ENCODE measurements around the gene RNU6-7. TPM values are rescaled to one million over a fixed set of nuclear protein-coding genes. Genes with fewer than 3 reads are reported as not detected.
A peak's percentile ranks its signal among the peaks of the same experiment; 100 is the strongest.

RNU6-7 gene
- not detected in 2 replicates for total RNA-seq

GRCh38 chr14:32201816-32202490 is at the start of gene RNU6-7:
Gene RNU6-7, plus strand, starts transcription at chr14:32202045.
- no peaks in the 10 kb centered on the region for H3K36me3 ChIP-seq (ENCODE audit: control insufficient read depth, insufficient read depth, low read length)
- no peak for TF ChIP-seq CTCF (IDR thresholded peaks at IDR 0.05; ENCODE audit: insufficient read depth, low read length, poor library complexity, severe bottlenecking)
- H3K4me3 ChIP-seq (ENCODE audit: low read depth, low read length) = peak within 1 kb of the TSS; percentile 82
- no peaks in the 10 kb centered on the region for H3K27me3 ChIP-seq (ENCODE audit: control insufficient read depth, insufficient read depth, low read length)
- DNase-seq (ENCODE audit: low read depth) = no peak

- TF ChIP-seq CTCF (IDR thresholded peaks at IDR 0.05; ENCODE audit: insufficient read depth, low read length, poor library complexity, severe bottlenecking) = no peak
- DNase-seq (ENCODE audit: low read depth) = no peak
- Histone ChIP-seq H3K4me3 (ENCODE audit: low read depth, low read length) (no peak overlapping the region), H3K36me3 (ENCODE audit: control insufficient read depth, insufficient read depth, low read length) (no peaks in the 10 kb centered on the region), H3K27me3 (ENCODE audit: control insufficient read depth, insufficient read depth, low read length) (no peaks in the 10 kb centered on the region)
Measured at GRCh38 chr14:32166029-32166428, 35.8 kb upstream of the RNU6-7 start.

GRCh38 chr14:32166924-32167323 is 34.9 kb upstream of the RNU6-7 start:
- no peak overlapping the region for H3K4me3 ChIP-seq (ENCODE audit: low read depth, low read length)
- H3K27me3 ChIP-seq (ENCODE audit: control insufficient read depth, insufficient read depth, low read length) = no peaks in the 10 kb centered on the region
- no peak for TF ChIP-seq CTCF (IDR thresholded peaks at IDR 0.05; ENCODE audit: insufficient read depth, low read length, poor library complexity, severe bottlenecking)
- DNase-seq (ENCODE audit: low read depth) = no peak
- H3K36me3 ChIP-seq (ENCODE audit: control insufficient read depth, insufficient read depth, low read length) = no peaks in the 10 kb centered on the region

GRCh38 chr14:32167907-32168306 is 33.9 kb upstream of the RNU6-7 start:
- TF ChIP-seq CTCF (IDR thresholded peaks at IDR 0.05; ENCODE audit: insufficient read depth, low read length, poor library complexity, severe bottlenecking) = no peak
- Histone ChIP-seq H3K4me3 (ENCODE audit: low read depth, low read length) (no peak overlapping the region), H3K27me3 (ENCODE audit: control insufficient read depth, insufficient read depth, low read length) (no peaks in the 10 kb centered on the region), H3K36me3 (ENCODE audit: control insufficient read depth, insufficient read depth, low read length) (no peaks in the 10 kb centered on the region)
- DNase-seq (ENCODE audit: low read depth) = peak; percentile 14

- TF ChIP-seq CTCF (IDR thresholded peaks at IDR 0.05; ENCODE audit: insufficient read depth, low read length, poor library complexity, severe bottlenecking) = no peak
- Histone ChIP-seq H3K27me3 (ENCODE audit: control insufficient read depth, insufficient read depth, low read length) (no peaks in the 10 kb centered on the region), H3K36me3 (ENCODE audit: control insufficient read depth, insufficient read depth, low read length) (no peaks in the 10 kb centered on the region), H3K4me3 (ENCODE audit: low read depth, low read length) (no peak overlapping the region)
- DNase-seq (ENCODE audit: low read depth) = no peak
Measured at GRCh38 chr14:32169191-32169590, 32.7 kb upstream of the RNU6-7 start.

GRCh38 chr14:32171469-32171868 is 30.4 kb upstream of the RNU6-7 start:
- Histone ChIP-seq H3K27me3 (ENCODE audit: control insufficient read depth, insufficient read depth, low read length) (no peaks in the 10 kb centered on the region), H3K4me3 (ENCODE audit: low read depth, low read length) (no peak overlapping the region), H3K36me3 (ENCODE audit: control insufficient read depth, insufficient read depth, low read length) (no peaks in the 10 kb centered on the region)
- TF ChIP-seq CTCF (IDR thresholded peaks at IDR 0.05; ENCODE audit: insufficient read depth, low read length, poor library complexity, severe bottlenecking) = no peak
- DNase-seq (ENCODE audit: low read depth) = no peak
